Renal pelvis (tissue), 4 donors: ENCODE measurements around the gene C5AR1. TPM values are rescaled to one million over a fixed set of nuclear protein-coding genes. Genes with fewer than 3 reads are reported as not detected.
"Not testable (repeated sequence)": the region's sequence is repeated elsewhere in the genome, so short reads cannot be mapped to it uniquely, and the experiment has no call there.

Experiments used
- DNase-seq: peaks from one replicate; pipeline ENCODE4 v3.0.0-alpha.2; 2013
- polyA plus RNA-seq, 3 donors: library from polyadenylated mRNA; unstranded; fragments of 120-200 nt; gene quantifications; one replicate each; pipeline ENCODE4 v1.2.1, GENCODE V29; 2013; ENCODE audit not compliant: insufficient read length in 3 of 3

The C5AR1 gene
- polyA plus RNA-seq, 3 donors = 2.9 to 7.4 (median 7.1) TPM

- no peak for DNase-seq
Observed at GRCh38 chr19:47280183-47280797, 29.4 kb upstream of the C5AR1 start.

- DNase-seq = no peak
Observed at GRCh38 chr19:47283405-47284059, 26.1 kb upstream of the C5AR1 start.

GRCh38 chr19:47284324-47284899 lies 25.2 kb upstream of the C5AR1 start:
- DNase-seq = peak; percentile 55

GRCh38 chr19:47296036-47296435 lies 13.6 kb upstream of the C5AR1 start:
- peak; percentile 70 for DNase-seq

- not testable (repeated sequence) for DNase-seq
Observed at GRCh38 chr19:47300867-47301266, 8.8 kb upstream of the C5AR1 start.

GRCh38 chr19:47302249-47302648 lies 7.4 kb upstream of the C5AR1 start:
- no peak for DNase-seq

GRCh38 chr19:47303966-47304365 lies 5.7 kb upstream of the C5AR1 start:
- no peak for DNase-seq

GRCh38 chr19:47305309-47305751 lies 4.3 kb upstream of the C5AR1 start:
- no peak for DNase-seq

GRCh38 chr19:47306303-47306702 lies 3.4 kb upstream of the C5AR1 start:
- no peak for DNase-seq

- no peak for DNase-seq
Observed at GRCh38 chr19:47309038-47309437, 623 bp upstream of the C5AR1 start.

GRCh38 chr19:47310323-47310722 lies 662 bp downstream of the C5AR1 start:
- DNase-seq = no peak

- no peak for DNase-seq
Observed at GRCh38 chr19:47310819-47311218, 1.2 kb downstream of the C5AR1 start.

GRCh38 chr19:47312366-47313006 lies 2.8 kb downstream of the C5AR1 start:
- no peak for DNase-seq

- no peak for DNase-seq
Observed at GRCh38 chr19:47313754-47314295, 4.2 kb downstream of the C5AR1 start.

GRCh38 chr19:47315125-47315821 lies 5.6 kb downstream of the C5AR1 start:
- DNase-seq = no peak

- no peak for DNase-seq
Observed at GRCh38 chr19:47316513-47316912, 6.9 kb downstream of the C5AR1 start.

- DNase-seq = no peak
Observed at GRCh38 chr19:47319923-47320871, 10.5 kb downstream of the C5AR1 start.

GRCh38 chr19:47321630-47322029 lies 12.0 kb downstream of the C5AR1 start:
- no peak for DNase-seq

- no peak for DNase-seq
Observed at GRCh38 chr19:47322058-47322457, 12.4 kb downstream of the C5AR1 start.

GRCh38 chr19:47323409-47323808 lies 13.7 kb downstream of the C5AR1 start:
- DNase-seq = no peak

- no peak for DNase-seq
Observed at GRCh38 chr19:47323872-47324271, 14.2 kb downstream of the C5AR1 start.
